ENCODE results near the gene SLC18A3. TPM values are rescaled to one million over a fixed set of nuclear protein-coding genes. Genes with fewer than 3 reads are reported as not detected.

Gene SLC18A3
- total RNA-seq (2014; rRNA removed; shearing (Covaris generic)) (0.12 TPM in 1 of 2 replicates, not detected in the other), polyA plus RNA-seq (2016; fragmentation: Nextera tagmentation; extraction: Ambion mirVana) (0.09 and 0.16 TPM in 2 replicates)
- long read RNA-seq: 0 reads

DNA sequence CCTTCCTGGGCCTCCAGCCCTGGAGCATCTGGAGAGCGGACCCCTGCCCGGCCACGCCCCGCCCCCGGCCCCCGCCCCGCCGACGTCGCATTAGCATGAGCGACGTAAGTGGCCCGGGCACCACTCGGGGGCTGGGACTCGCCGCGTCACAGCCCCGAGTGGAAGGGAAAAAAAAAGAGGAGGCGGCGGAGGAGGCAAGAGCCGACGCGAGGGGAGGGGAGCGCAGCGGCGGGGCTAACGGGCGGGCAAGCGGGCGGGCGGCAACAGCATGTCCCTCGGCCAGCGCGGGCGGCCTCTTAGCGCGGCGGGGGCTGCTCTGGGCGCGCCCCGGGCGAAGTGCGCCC, at the start of gene SLC18A3:
TSS of gene SLC18A3 (plus strand) at position 197 of the 344 bp plus-strand sequence. CDS start 431 bp downstream, outside the sequence.
- Mint-ChIP-seq H3K4me3 (peak within 1 kb of the TSS; percentile 70), H3K9me3 (peaks cover 15% of the 10 kb centered on the region; the same call in 2 of the 3 replicates), H3K27me3 (ENCODE audit: insufficient read depth, low read depth, poor library complexity) (peaks cover 97% of the 10 kb centered on the region), H3K27ac (no peak within 1 kb of the TSS), H3K36me3 (ENCODE audit: low read depth) (no peaks in the 10 kb centered on the region), H3K4me1 (peaks cover 52% of the 10 kb centered on the region)
- H3K27ac ChIP-seq (ENCODE audit: low read depth): no peak within 1 kb of the TSS
- H3F3A ChIP-seq (replicated peaks; ENCODE audit: low read depth): no peaks in the 10 kb centered on the region
- H3K36me3 ChIP-seq (ENCODE audit: insufficient read depth): no peaks in the 10 kb centered on the region
- peak within 1 kb of the TSS; percentile 79 for H3K4me3 ChIP-seq
- H3K79me2 ChIP-seq (replicated peaks; ENCODE audit: insufficient read depth): no peaks in the 10 kb centered on the region
- H3K27me3 ChIP-seq (ENCODE audit: insufficient read depth): peaks cover 99% of the 10 kb centered on the region
- peak within 1 kb of the TSS; percentile 92 for H3K4me2 ChIP-seq
- H2AFZ ChIP-seq: peak within 1 kb of the TSS; percentile 86
- H4K20me1 ChIP-seq (replicated peaks; ENCODE audit: insufficient read depth): peaks cover 8% of the 10 kb centered on the region; the same call in 1 of the 2 replicates
- ATAC-seq (peak; percentile 1), DNase-seq (ENCODE audit: low spot score) (peak; percentile 34)
- TF ChIP-seq, protein P1, sequence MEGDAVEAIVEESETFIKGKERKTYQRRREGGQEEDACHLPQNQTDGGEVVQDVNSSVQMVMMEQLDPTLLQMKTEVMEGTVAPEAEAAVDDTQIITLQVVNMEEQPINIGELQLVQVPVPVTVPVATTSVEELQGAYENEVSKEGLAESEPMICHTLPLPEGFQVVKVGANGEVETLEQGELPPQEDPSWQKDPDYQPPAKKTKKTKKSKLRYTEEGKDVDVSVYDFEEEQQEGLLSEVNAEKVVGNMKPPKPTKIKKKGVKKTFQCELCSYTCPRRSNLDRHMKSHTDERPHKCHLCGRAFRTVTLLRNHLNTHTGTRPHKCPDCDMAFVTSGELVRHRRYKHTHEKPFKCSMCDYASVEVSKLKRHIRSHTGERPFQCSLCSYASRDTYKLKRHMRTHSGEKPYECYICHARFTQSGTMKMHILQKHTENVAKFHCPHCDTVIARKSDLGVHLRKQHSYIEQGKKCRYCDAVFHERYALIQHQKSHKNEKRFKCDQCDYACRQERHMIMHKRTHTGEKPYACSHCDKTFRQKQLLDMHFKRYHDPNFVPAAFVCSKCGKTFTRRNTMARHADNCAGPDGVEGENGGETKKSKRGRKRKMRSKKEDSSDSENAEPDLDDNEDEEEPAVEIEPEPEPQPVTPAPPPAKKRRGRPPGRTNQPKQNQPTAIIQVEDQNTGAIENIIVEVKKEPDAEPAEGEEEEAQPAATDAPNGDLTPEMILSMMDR (conservative IDR thresholded peaks at IDR 0.05; ENCODE audit: low read depth in 2 of 2): no peak
- TF ChIP-seq ZNF331 (CRISPR knock-in tag; IDR thresholded peaks at IDR 0.05; ENCODE audit: low read depth) (no peak), POLR2AphosphoS5 (IDR thresholded peaks at IDR 0.05; ENCODE audit: low read depth) (no peak)
- H3K4me1 ChIP-seq (ENCODE audit: insufficient read depth): peaks cover 23% of the 10 kb centered on the region
- H3K9me2 ChIP-seq (ENCODE audit: insufficient read depth): no peaks in the 10 kb centered on the region

- H2AFZ ChIP-seq: no peak overlapping the region
- Mint-ChIP-seq H3K9me3 (0 out of 3 replicates have a peak, but pooled peaks cover 4% of the 10 kb centered on the region), H3K27ac (no peak overlapping the region), H3K36me3 (ENCODE audit: low read depth) (no peaks in the 10 kb centered on the region; the same call in 2 of the 3 replicates), H3K4me1 (peaks cover 11% of the 10 kb centered on the region), H3K4me3 (no peak overlapping the region), H3K27me3 (ENCODE audit: insufficient read depth, low read depth, poor library complexity) (peaks cover 8% of the 10 kb centered on the region)
- peaks cover 2% of the 10 kb centered on the region; the same call in 1 of the 2 replicates for H3K9me2 ChIP-seq (ENCODE audit: insufficient read depth)
- peaks cover 4% of the 10 kb centered on the region; the same call in 1 of the 2 replicates for H3K4me1 ChIP-seq (ENCODE audit: insufficient read depth)
- H3K4me3 ChIP-seq: no peak overlapping the region
- DNase-seq (ENCODE audit: low spot score) (no peak), ATAC-seq (no peak)
- H3K27me3 ChIP-seq (ENCODE audit: insufficient read depth): no peaks in the 10 kb centered on the region
- TF ChIP-seq EZH2phosphoT487 (IDR thresholded peaks at IDR 0.05; ENCODE audit: unreplicated experiment) (no peak), ZNF331 (CRISPR knock-in tag; IDR thresholded peaks at IDR 0.05; ENCODE audit: low read depth) (no peak), POLR2AphosphoS5 (IDR thresholded peaks at IDR 0.05; ENCODE audit: low read depth) (no peak)
- TF ChIP-seq, protein P1 (conservative IDR thresholded peaks at IDR 0.05; ENCODE audit: low read depth in 2 of 2): no peak
- TF ChIP-seq, protein P2, sequence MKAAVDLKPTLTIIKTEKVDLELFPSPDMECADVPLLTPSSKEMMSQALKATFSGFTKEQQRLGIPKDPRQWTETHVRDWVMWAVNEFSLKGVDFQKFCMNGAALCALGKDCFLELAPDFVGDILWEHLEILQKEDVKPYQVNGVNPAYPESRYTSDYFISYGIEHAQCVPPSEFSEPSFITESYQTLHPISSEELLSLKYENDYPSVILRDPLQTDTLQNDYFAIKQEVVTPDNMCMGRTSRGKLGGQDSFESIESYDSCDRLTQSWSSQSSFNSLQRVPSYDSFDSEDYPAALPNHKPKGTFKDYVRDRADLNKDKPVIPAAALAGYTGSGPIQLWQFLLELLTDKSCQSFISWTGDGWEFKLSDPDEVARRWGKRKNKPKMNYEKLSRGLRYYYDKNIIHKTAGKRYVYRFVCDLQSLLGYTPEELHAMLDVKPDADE (IDR thresholded peaks at IDR 0.05): no peak
- TF ChIP-seq, protein P3, sequence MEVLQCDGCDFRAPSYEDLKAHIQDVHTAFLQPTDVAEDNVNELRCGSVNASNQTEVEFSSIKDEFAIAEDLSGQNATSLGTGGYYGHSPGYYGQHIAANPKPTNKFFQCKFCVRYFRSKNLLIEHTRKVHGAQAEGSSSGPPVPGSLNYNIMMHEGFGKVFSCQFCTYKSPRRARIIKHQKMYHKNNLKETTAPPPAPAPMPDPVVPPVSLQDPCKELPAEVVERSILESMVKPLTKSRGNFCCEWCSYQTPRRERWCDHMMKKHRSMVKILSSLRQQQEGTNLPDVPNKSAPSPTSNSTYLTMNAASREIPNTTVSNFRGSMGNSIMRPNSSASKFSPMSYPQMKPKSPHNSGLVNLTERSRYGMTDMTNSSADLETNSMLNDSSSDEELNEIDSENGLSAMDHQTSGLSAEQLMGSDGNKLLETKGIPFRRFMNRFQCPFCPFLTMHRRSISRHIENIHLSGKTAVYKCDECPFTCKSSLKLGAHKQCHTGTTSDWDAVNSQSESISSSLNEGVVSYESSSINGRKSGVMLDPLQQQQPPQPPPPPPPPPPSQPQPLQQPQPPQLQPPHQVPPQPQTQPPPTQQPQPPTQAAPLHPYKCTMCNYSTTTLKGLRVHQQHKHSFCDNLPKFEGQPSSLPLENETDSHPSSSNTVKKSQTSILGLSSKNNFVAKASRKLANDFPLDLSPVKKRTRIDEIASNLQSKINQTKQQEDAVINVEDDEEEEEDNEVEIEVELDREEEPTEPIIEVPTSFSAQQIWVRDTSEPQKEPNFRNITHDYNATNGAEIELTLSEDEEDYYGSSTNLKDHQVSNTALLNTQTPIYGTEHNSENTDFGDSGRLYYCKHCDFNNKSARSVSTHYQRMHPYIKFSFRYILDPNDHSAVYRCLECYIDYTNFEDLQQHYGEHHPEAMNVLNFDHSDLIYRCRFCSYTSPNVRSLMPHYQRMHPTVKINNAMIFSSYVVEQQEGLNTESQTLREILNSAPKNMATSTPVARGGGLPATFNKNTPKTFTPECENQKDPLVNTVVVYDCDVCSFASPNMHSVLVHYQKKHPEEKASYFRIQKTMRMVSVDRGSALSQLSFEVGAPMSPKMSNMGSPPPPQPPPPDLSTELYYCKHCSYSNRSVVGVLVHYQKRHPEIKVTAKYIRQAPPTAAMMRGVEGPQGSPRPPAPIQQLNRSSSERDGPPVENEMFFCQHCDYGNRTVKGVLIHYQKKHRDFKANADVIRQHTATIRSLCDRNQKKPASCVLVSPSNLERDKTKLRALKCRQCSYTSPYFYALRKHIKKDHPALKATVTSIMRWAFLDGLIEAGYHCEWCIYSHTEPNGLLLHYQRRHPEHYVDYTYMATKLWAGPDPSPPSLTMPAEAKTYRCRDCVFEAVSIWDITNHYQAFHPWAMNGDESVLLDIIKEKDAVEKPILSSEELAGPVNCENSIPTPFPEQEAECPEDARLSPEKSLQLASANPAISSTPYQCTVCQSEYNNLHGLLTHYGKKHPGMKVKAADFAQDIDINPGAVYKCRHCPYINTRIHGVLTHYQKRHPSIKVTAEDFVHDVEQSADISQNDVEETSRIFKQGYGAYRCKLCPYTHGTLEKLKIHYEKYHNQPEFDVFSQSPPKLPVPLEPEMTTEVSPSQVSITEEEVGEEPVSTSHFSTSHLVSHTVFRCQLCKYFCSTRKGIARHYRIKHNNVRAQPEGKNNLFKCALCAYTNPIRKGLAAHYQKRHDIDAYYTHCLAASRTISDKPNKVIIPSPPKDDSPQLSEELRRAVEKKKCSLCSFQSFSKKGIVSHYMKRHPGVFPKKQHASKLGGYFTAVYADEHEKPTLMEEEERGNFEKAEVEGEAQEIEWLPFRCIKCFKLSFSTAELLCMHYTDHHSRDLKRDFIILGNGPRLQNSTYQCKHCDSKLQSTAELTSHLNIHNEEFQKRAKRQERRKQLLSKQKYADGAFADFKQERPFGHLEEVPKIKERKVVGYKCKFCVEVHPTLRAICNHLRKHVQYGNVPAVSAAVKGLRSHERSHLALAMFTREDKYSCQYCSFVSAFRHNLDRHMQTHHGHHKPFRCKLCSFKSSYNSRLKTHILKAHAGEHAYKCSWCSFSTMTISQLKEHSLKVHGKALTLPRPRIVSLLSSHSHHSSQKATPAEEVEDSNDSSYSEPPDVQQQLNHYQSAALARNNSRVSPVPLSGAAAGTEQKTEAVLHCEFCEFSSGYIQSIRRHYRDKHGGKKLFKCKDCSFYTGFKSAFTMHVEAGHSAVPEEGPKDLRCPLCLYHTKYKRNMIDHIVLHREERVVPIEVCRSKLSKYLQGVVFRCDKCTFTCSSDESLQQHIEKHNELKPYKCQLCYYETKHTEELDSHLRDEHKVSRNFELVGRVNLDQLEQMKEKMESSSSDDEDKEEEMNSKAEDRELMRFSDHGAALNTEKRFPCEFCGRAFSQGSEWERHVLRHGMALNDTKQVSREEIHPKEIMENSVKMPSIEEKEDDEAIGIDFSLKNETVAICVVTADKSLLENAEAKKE (CRISPR knock-in tag; IDR thresholded peaks at IDR 0.05): no peak
- H4K20me1 ChIP-seq (replicated peaks; ENCODE audit: insufficient read depth): no peaks in the 10 kb centered on the region
- no peaks in the 10 kb centered on the region for H3K79me2 ChIP-seq (replicated peaks; ENCODE audit: insufficient read depth)
- no peaks in the 10 kb centered on the region for H3F3A ChIP-seq (replicated peaks; ENCODE audit: low read depth)
- no peak overlapping the region for H3K4me2 ChIP-seq
- no peaks in the 10 kb centered on the region for H3K36me3 ChIP-seq (ENCODE audit: insufficient read depth)
- H3K27ac ChIP-seq (ENCODE audit: low read depth): no peak overlapping the region
Measured at GRCh38 chr10:49560526-49560925, 49.6 kb upstream of the SLC18A3 start.

Measured in GM23338 (cell line).